Endothelial cell of umbilical vein (primary cell): Measurements from ENCODE around the gene PPM1H. TPM values are rescaled to one million over a fixed set of nuclear protein-coding genes. Genes with fewer than 3 reads are reported as not detected.

Source experiments
- Bru-seq: library from RNA; stranded (reverse); fragments of 400-500 nt; gene quantifications from one replicate; lab custom pipeline; 2021; lab: Mats Ljungman, UMichigan
- BruChase-seq, 2 experiments: library from RNA; stranded (reverse); fragments of 400-500 nt; gene quantifications; one replicate each; lab custom pipeline; 2021; lab: Mats Ljungman, UMichigan
- BruUV-seq: library from RNA; stranded (reverse); fragments of 400-500 nt; replicated peaks from 2 replicates; lab custom pipeline; 2021; lab: Mats Ljungman, UMichigan
- CTCF ChIA-PET: fragments of 300-600, 350-600 bp; sonication (Branson Sonifier 250); formaldehyde crosslinking; loops from one replicate; lab custom pipeline; 2021; ENCODE audit warnings: antibody characterized with exemption, inconsistent platforms; lab: Charles Lee
- POLR2A ChIA-PET: fragments of 300-600, 350-600 bp; sonication (Branson Sonifier 250); formaldehyde crosslinking; loops from one replicate; lab custom pipeline; 2021; ENCODE audit warnings: antibody characterized with exemption, inconsistent platforms; lab: Charles Lee
- DNase-seq: peaks from one replicate; pipeline ENCODE4 v3.0.0-alpha.2; 2011; ENCODE audit warnings: low read depth, low spot score
- FAIRE-seq: peaks from 2 replicates; lab custom pipeline; 2011; peaks lifted over from hg19 to GRCh38; lab: Jason Lieb, UNC
- H2AFZ ChIP-seq: 2 replicates; pipeline ENCODE4 v1.6.0; 2012; ENCODE audit warnings: low read depth, low read length, control low read depth, inconsistent platforms
- H3K27ac ChIP-seq: 2 replicates; pipeline ENCODE4 v1.5.1; 2011; ENCODE audit warnings: low read depth, mild to moderate bottlenecking, control low read depth, low read length, moderate library complexity; ENCODE audit not compliant: insufficient read depth
- H3K27me3 ChIP-seq, 2 experiments: 2 replicates each; pipeline versions ENCODE4 v1.6.0 to v1.6.1; 2011; ENCODE audit warnings: low read length in 2 of 2, mixed read lengths in 1 of 2; ENCODE audit not compliant: control insufficient read depth in 2 of 2, insufficient read depth in 2 of 2
- H3K36me3 ChIP-seq, 2 experiments: 2 replicates in 1 of 2; 3 replicates in 1 of 2; pipeline ENCODE4 v1.5.1; 2011; ENCODE audit warnings: low read length in 2 of 2, mild to moderate bottlenecking in 1 of 2, moderate library complexity in 1 of 2; ENCODE audit not compliant: control insufficient read depth in 2 of 2, insufficient read depth in 2 of 2; ENCODE audit errors: extremely low read depth in 1 of 2
- H3K4me1 ChIP-seq: 3 replicates; pipeline ENCODE4 v1.5.1; 2011; ENCODE audit warnings: mild to moderate bottlenecking, low read length; ENCODE audit not compliant: control insufficient read depth, insufficient read depth; ENCODE audit errors: extremely low read depth
- H3K4me2 ChIP-seq: 2 replicates; pipeline ENCODE4 v1.6.1; 2011; ENCODE audit warnings: low read length, control low read depth, mixed read lengths; ENCODE audit not compliant: insufficient read depth
- H3K4me3 ChIP-seq, 3 experiments: fragments of 200-600 bp in 1 of 3; sonication (generic), shearing (Covaris generic) in 1 of 3; replicated peaks in 1 of 3; 2 replicates each; pipeline ENCODE4 v1.5.1; 2011 to 2016; ENCODE audit warnings: control low read depth in 3 of 3, low read length in 3 of 3, mild to moderate bottlenecking in 2 of 3, inconsistent platforms in 1 of 3, low read depth in 1 of 3, moderate library complexity in 1 of 3; ENCODE audit not compliant: insufficient read depth in 1 of 3
- H3K79me2 ChIP-seq: 2 replicates; pipeline ENCODE4 v1.6.0; 2012; ENCODE audit warnings: low read length, inconsistent platforms; ENCODE audit not compliant: control insufficient read depth, insufficient read depth
- H3K9ac ChIP-seq: replicated peaks from 2 replicates; pipeline ENCODE3; 2011; ENCODE audit warnings: low read length, control low read depth; ENCODE audit not compliant: insufficient read depth; ENCODE audit errors: extremely low read depth
- H3K9me1 ChIP-seq: replicated peaks from 3 replicates; pipeline ENCODE4 v1.6.0; 2011; ENCODE audit warnings: mild to moderate bottlenecking, low read length; ENCODE audit not compliant: control insufficient read depth, insufficient read depth; ENCODE audit errors: extremely low read depth
- H3K9me3 ChIP-seq: replicated peaks from 2 replicates; pipeline ENCODE4 v1.5.1; 2012; ENCODE audit warnings: low read length, inconsistent platforms; ENCODE audit not compliant: control insufficient read depth, insufficient read depth
- H4K20me1 ChIP-seq: replicated peaks from 2 replicates; pipeline ENCODE3; 2011; ENCODE audit warnings: mild to moderate bottlenecking, low read length; ENCODE audit not compliant: control insufficient read depth, insufficient read depth; ENCODE audit errors: extremely low read depth
- EZH2 ChIP-seq: IDR thresholded peaks from 2 replicates; pipeline ENCODE4 v1.6.1; 2012; ENCODE audit warnings: borderline replicate concordance, low read depth, mild to moderate bottlenecking, moderate library complexity, low read length, inconsistent platforms; ENCODE audit not compliant: severe bottlenecking
- FOS ChIP-seq: IDR thresholded peaks from 2 replicates; pipeline ENCODE4 v1.6.1; 2011; ENCODE audit warnings: mild to moderate bottlenecking, low read length, moderate library complexity, borderline replicate concordance; ENCODE audit not compliant: insufficient read depth
- JUN ChIP-seq: IDR thresholded peaks from 2 replicates; pipeline ENCODE4 v1.6.1; 2011; ENCODE audit warnings: borderline replicate concordance, low read depth; ENCODE audit not compliant: insufficient read length, insufficient read depth
- POLR2A ChIP-seq: IDR thresholded peaks from 2 replicates; pipeline ENCODE4 v1.6.1; 2012; ENCODE audit warnings: low read depth, mild to moderate bottlenecking, control low read depth, low read length
- dilution Hi-C: fragments of 300-500 bp; cut with MboI; formaldehyde crosslinking; loops from one replicate; pipeline ENCODE4 v1.15.0; 2019; ENCODE audit warnings: low sequenced_read_pairs; ENCODE audit not compliant: extremely low pct_ligation_motif_present
- intact Hi-C: fragments of 100-400 bp; cut with micrococcal nuclease; formaldehyde crosslinking; loops from one replicate; pipeline ENCODE4 v1.10.0; 2022
- long read RNA-seq: library from polyadenylated mRNA; stranded (forward); transcript quantifications from one replicate; pipeline ENCODE4 v2.0.0, GENCODE V29; 2021
- polyA minus RNA-seq, 3 experiments: library from RNA; depleted of rRNA, polyadenylated mRNA; stranded (reverse); fragments of >200 nt; gene quantifications; 1 replicate in 1 of 3; 2 replicates in 2 of 3; pipeline ENCODE4 v1.2.3, GENCODE V29; 2011
- polyA plus RNA-seq, 4 experiments: library from polyadenylated mRNA; depleted of rRNA in 3 of 4; stranded (reverse) in 3 of 4; unstranded in 1 of 4; fragments of >200 nt; gene quantifications; 2 replicates each; pipeline versions ENCODE4 v1.2.1 to v1.2.3, GENCODE V29; 2011 to 2012; ENCODE audit warnings: missing spikeins in 1 of 4
- total RNA-seq: library from RNA; stranded (reverse); gene quantifications from 2 replicates; pipeline ENCODE4 v1.2.3, GENCODE V29; 2021
- TF ChIP-seq, protein P1 (sequence below), 2 donors: IDR thresholded peaks; 1 replicate in 1 of 2; 2 replicates in 1 of 2; pipeline ENCODE4 v1.5.1; 2011; ENCODE audit warnings: low read length in 2 of 2, mild to moderate bottlenecking in 2 of 2, moderate library complexity in 2 of 2, control low read depth in 1 of 2, inconsistent platforms in 1 of 2, low read depth in 1 of 2; ENCODE audit not compliant: insufficient read depth in 1 of 2; ENCODE audit errors: extremely low read depth in 1 of 2
- TF ChIP-seq, protein P2 (sequence below): IDR thresholded peaks from 2 replicates; pipeline ENCODE4 v1.6.1; 2011; ENCODE audit not compliant: insufficient read depth, insufficient read length

Gene PPM1H, protein sequence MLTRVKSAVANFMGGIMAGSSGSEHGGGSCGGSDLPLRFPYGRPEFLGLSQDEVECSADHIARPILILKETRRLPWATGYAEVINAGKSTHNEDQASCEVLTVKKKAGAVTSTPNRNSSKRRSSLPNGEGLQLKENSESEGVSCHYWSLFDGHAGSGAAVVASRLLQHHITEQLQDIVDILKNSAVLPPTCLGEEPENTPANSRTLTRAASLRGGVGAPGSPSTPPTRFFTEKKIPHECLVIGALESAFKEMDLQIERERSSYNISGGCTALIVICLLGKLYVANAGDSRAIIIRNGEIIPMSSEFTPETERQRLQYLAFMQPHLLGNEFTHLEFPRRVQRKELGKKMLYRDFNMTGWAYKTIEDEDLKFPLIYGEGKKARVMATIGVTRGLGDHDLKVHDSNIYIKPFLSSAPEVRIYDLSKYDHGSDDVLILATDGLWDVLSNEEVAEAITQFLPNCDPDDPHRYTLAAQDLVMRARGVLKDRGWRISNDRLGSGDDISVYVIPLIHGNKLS
- 4.9 and 7.2 TPM in 2 replicates for total RNA-seq
- polyA plus RNA-seq, result 1.0 and 1.1 TPM in 2 replicates
- polyA plus RNA-seq (2011; cell fraction: cytosol; rRNA removed), result 0.67 and 0.97 TPM in 2 replicates
- 1.1 and 1.3 TPM in 2 replicates for polyA plus RNA-seq (2011; cell fraction: nucleus; rRNA removed)
- polyA plus RNA-seq (2012), result 0.18 and 0.55 TPM in 2 replicates
- polyA minus RNA-seq, result 3.0 and 4.1 TPM in 2 replicates
- 7.9 TPM for polyA minus RNA-seq (2011; cell fraction: cytosol; rRNA and poly(A)+ RNA removed)
- polyA minus RNA-seq (2011; cell fraction: nucleus; rRNA and poly(A)+ RNA removed), result 2.3 and 6.0 TPM in 2 replicates
- percentile 53 among the genes with signal in this experiment for Bru-seq, nascent RNA
- percentile 33 among the genes with signal in this experiment for BruChase-seq, experiment 1, labeled RNA remaining after a 6-hour chase
- percentile 41 among the genes with signal in this experiment for BruChase-seq, experiment 2, labeled RNA remaining after a 2-hour chase
- long read RNA-seq, full-length matches to known transcripts, result 2 of 8 reads
- long read RNA-seq, partial matches to known transcripts, result 3 of 8 reads
- long read RNA-seq, other reads (novel, unspliced or antisense), result 3 of 8 reads

DNA sequence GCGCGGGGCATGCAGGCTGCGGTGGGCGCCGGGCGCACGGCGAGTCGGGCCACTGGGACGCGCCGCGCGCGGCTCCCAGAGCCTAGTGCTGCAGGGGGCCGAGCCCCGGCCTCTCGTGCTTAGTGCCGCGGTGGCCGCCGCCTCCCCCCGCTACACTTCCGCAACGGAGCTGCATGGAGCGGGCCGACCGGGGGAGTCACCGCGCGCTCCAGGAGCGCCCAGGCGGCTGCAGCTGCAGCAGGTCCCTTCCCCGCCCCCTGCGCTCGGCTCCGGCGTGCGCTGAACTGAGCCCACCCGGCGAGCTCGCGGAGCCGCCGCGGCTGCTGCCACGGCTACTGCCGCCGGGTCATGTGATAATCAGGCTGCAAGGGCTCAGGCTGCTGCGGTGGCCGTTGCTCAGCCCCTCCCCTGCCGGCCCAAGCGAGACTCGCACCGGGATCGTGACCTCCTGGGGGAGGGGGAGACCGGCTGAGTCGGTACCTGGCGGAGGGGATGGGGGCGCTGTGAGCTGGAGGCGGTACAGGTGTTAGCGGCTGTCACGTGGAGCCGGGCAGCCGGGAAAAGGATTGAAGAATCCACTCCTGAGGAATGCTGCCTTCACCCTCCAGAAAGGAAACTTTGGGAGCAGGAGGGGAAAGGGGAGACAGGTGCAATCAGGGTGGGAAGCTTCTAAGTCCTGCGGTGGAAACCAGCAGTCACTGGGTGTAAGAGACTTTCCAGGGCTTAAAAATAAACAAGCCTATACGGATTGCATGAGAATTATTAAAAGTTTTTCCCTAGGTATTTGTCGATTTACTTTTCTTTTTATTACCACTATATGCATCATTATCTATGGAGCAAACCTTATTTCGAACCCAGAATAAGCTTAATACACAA, at the start of gene PPM1H:
TSS of gene PPM1H (minus strand) at position 352 of the 876 bp plus-strand sequence. CDS start 414 bp downstream, outside the sequence.
- POLR2A ChIA-PET, result no interaction called here

More for the DNA sequence above, at the start of gene PPM1H:
- TF ChIP-seq, protein P1, sequence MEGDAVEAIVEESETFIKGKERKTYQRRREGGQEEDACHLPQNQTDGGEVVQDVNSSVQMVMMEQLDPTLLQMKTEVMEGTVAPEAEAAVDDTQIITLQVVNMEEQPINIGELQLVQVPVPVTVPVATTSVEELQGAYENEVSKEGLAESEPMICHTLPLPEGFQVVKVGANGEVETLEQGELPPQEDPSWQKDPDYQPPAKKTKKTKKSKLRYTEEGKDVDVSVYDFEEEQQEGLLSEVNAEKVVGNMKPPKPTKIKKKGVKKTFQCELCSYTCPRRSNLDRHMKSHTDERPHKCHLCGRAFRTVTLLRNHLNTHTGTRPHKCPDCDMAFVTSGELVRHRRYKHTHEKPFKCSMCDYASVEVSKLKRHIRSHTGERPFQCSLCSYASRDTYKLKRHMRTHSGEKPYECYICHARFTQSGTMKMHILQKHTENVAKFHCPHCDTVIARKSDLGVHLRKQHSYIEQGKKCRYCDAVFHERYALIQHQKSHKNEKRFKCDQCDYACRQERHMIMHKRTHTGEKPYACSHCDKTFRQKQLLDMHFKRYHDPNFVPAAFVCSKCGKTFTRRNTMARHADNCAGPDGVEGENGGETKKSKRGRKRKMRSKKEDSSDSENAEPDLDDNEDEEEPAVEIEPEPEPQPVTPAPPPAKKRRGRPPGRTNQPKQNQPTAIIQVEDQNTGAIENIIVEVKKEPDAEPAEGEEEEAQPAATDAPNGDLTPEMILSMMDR (IDR thresholded peaks at IDR 0.05; ENCODE audit: extremely low read depth in 1 of 2, insufficient read depth in 1 of 2, low read depth in 1 of 2, low read length in 2 of 2), result peak in 1 of 2 donors; percentile 52
- no peak for TF ChIP-seq POLR2A
- no peak for TF ChIP-seq JUN
- no peak for TF ChIP-seq EZH2
- TF ChIP-seq, protein P2, sequence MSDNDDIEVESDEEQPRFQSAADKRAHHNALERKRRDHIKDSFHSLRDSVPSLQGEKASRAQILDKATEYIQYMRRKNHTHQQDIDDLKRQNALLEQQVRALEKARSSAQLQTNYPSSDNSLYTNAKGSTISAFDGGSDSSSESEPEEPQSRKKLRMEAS, result no peak
- TF ChIP-seq FOS, result no peak
- H3K4me3 ChIP-seq, result peak within 1 kb of the TSS; percentile 29 to 62 (median 57)
- H3K4me2 ChIP-seq, result peak within 1 kb of the TSS; percentile 82
- no TSS peak for BruUV-seq
- peaks cover 15 to 23% of the 10 kb centered on the region in 2 experiments for H3K27me3 ChIP-seq
- no peak within 1 kb of the TSS for H3K27ac ChIP-seq
- intact Hi-C loops (loop anchor here (1.0 to 10.0 kb wide), 5 partner anchors 21 to 500 kb away; no protein-coding TSS in a partner anchor), dilution Hi-C loops (no loop called here)
- peaks cover 8% of the 10 kb centered on the region for H3K4me1 ChIP-seq
- no peaks in the 10 kb centered on the region for H3K79me2 ChIP-seq
- H2AFZ ChIP-seq, result peak within 1 kb of the TSS; percentile 95
- DNase-seq, result peak; percentile 63
- no peaks in the 10 kb centered on the region for H4K20me1 ChIP-seq
- no peak for FAIRE-seq
- no peak within 1 kb of the TSS for H3K9ac ChIP-seq
- CTCF ChIA-PET, result interaction anchor here (0.7 to 1.8 kb wide), 10 partner anchors 9 to 217 kb away, joined by 3 to 6 read pairs (median 4); no protein-coding TSS in a partner anchor
- H3K9me3 ChIP-seq, result no peaks in the 10 kb centered on the region
- no peaks in the 10 kb centered on the region for H3K36me3 ChIP-seq
- H3K9me1 ChIP-seq, result no peaks in the 10 kb centered on the region
